ENCODE data around the gene ABCC3. TPM values are rescaled to one million over a fixed set of nuclear protein-coding genes. Genes with fewer than 3 reads are reported as not detected.

The ABCC3 gene
- total and polyA plus RNA-seq, 2 of the 8 experiments (the other 6 are each of a cell fraction or from before 2014, with no cell fraction given) = 0.35 to 0.37 TPM

GRCh38 chr17:50620237-50620636, 14.4 kb upstream of the ABCC3 start:
- Histone ChIP-seq H3K79me1 (ENCODE audit: low read depth, low read length) (no peaks in the 10 kb centered on the region), H3K27ac (ENCODE audit: low read depth, low read length) (no peak overlapping the region), H3K56ac (replicated peaks; ENCODE audit: insufficient read length, low read depth, low read length) (no peak overlapping the region), H3K4me1 (replicated peaks in 1 of 4; ENCODE audit: control insufficient read depth in 3 of 4, insufficient read depth in 4 of 4, low read length in 3 of 4) (peaks cover 0 to 25% (median 11%) of the 10 kb centered on the region in 4 experiments; a peak in 6 of 7 replicates), H3K14ac (ENCODE audit: insufficient read length) (no peak overlapping the region), H3K4me3 (ENCODE audit: extremely low read depth in 1 of 4, insufficient read depth in 2 of 4, low read depth in 3 of 4, low read length in 4 of 4) (no peak overlapping the region), H3K9ac (replicated peaks in 1 of 4; ENCODE audit: extremely low read depth in 1 of 4, low read depth in 3 of 4, low read length in 3 of 4) (no peak overlapping the region), H2AK5ac (ENCODE audit: low read depth, low read length) (no peak overlapping the region), H4K8ac (ENCODE audit: extremely low read depth, insufficient read depth, low read length) (no peak overlapping the region), H3K23ac (ENCODE audit: insufficient read length) (no peak overlapping the region), H3K9me3 (ENCODE audit: insufficient read depth in 2 of 2, low read depth in 1 of 2, low read length in 1 of 2) (no peaks in the 10 kb centered on the region), H3K79me2 (ENCODE audit: control insufficient read depth in 1 of 2, insufficient read depth in 2 of 2, low read length in 2 of 2) (no peaks in the 10 kb centered on the region), H3K27me3 (replicated peaks in 1 of 4; ENCODE audit: control insufficient read depth in 3 of 4, extremely low read depth in 1 of 4, insufficient read depth in 3 of 4, low read length in 3 of 4) (peaks cover 0 to 2% (median 0%) of the 10 kb centered on the region in 4 experiments; a peak in 3 of 7 replicates), H2BK120ac (replicated peaks; ENCODE audit: low read depth, low read length) (no peak overlapping the region), H2BK5ac (ENCODE audit: low read depth, low read length) (no peak overlapping the region), H3K23me2 (ENCODE audit: low read depth, low read length) (no peaks in the 10 kb centered on the region), H2BK20ac (ENCODE audit: low read length) (no peak overlapping the region), H4K5ac (ENCODE audit: insufficient read length, low read depth, low read length) (no peak overlapping the region), H2BK12ac (ENCODE audit: low read depth, low read length) (no peak overlapping the region), H2AFZ (ENCODE audit: low read length) (no peak overlapping the region), H4K91ac (replicated peaks; ENCODE audit: insufficient read length, low read length) (no peak overlapping the region), H3K36me3 (ENCODE audit: control insufficient read depth in 2 of 4, insufficient read depth in 4 of 4, low read length in 3 of 4) (no peaks in the 10 kb centered on the region), H4K20me1 (replicated peaks in 1 of 2; ENCODE audit: control insufficient read depth in 1 of 2, insufficient read depth in 2 of 2, low read length in 2 of 2) (no peaks in the 10 kb centered on the region), H3K4ac (replicated peaks; ENCODE audit: insufficient read length, low read depth, low read length) (no peak overlapping the region), H2BK15ac (ENCODE audit: low read length) (0 out of 2 replicates have a peak overlapping the region, but pooled peaks have one; percentile 31), H3K18ac (ENCODE audit: extremely low read depth, low read length) (no peak overlapping the region), H3K4me2 (ENCODE audit: insufficient read depth in 1 of 2, low read depth in 2 of 2, low read length in 2 of 2) (no peak overlapping the region)
- ChIA-PET POLR2A (ENCODE audit: partially characterized antibody) (interaction anchor here (0.9 kb wide), 1 partner anchor 34 kb away, joined by 3 read pairs; no protein-coding TSS in a partner anchor), CTCF (ENCODE audit: partially characterized antibody) (interaction anchor here (0.6 to 19.7 kb wide), 21 partner anchors 8 to 148 kb away, joined by 3 to 404 read pairs (median 5); partner anchors contain the start of genes ABCC3 and SPATA20)
- FAIRE-seq = no peak
- no peak for DNase-seq (ENCODE audit: low read depth in 1 of 2, low spot score in 2 of 2)
- 96% methylated on average over 3 of the region's 5 CpGs; no CpG with 5 or more reads in 1 of the 2 experiments for WGBS, 2 experiments (ENCODE audit: extremely low coverage in 1 of 2, insufficient coverage in 1 of 2, insufficient read length in 1 of 2, insufficient replicate concordance in 2 of 2, low coverage in 1 of 2, low lambda C conversion rate in 2 of 2, missing lambda C conversion rate in 1 of 2)
- TF ChIP-seq TAF7 (optimal IDR thresholded peaks at IDR 0.05; ENCODE audit: borderline replicate concordance, low read depth, low read length) (no peak), ZNF274 (IDR thresholded peaks at IDR 0.05; ENCODE audit: borderline replicate concordance, extremely low read depth, low read length) (no peak), BACH1 (IDR thresholded peaks at IDR 0.05; ENCODE audit: low read length) (no peak), KDM5A (IDR thresholded peaks at IDR 0.05; ENCODE audit: low read length) (no peak), CHD1 (IDR thresholded peaks at IDR 0.05; ENCODE audit: low read depth, low read length) (no peak), CBX5 (IDR thresholded peaks at IDR 0.05; ENCODE audit: low read depth, low read length) (no peak), ATF3 (IDR thresholded peaks at IDR 0.05; ENCODE audit: insufficient read depth, low read depth, low read length) (no peak), NANOG (IDR thresholded peaks at IDR 0.05; ENCODE audit: insufficient read depth, low read depth, low read length, poor library complexity, severe bottlenecking) (no peak), KDM1A (IDR thresholded peaks at IDR 0.05; ENCODE audit: borderline replicate concordance, low read length) (no peak), SRF (IDR thresholded peaks at IDR 0.05; ENCODE audit: low read depth, low read length) (no peak), CEBPB (IDR thresholded peaks at IDR 0.05; ENCODE audit: low read depth, low read length) (no peak), YY1 (IDR thresholded peaks at IDR 0.05; ENCODE audit: low read depth, low read length) (no peak), HDAC6 (IDR thresholded peaks at IDR 0.05; ENCODE audit: low read depth, low read length) (no peak), NRF1 (IDR thresholded peaks at IDR 0.05; ENCODE audit: low read depth, low read length) (no peak)

Data from H1 (cell line).